H9 (cell line): ENCODE measurements around the gene DENND11. TPM values are rescaled to one million over a fixed set of nuclear protein-coding genes. Genes with fewer than 3 reads are reported as not detected.
A peak's percentile ranks its signal among the peaks of the same experiment; 100 is the strongest.

Source experiments
- DNase-seq: peaks from one replicate; pipeline ENCODE4 v3.0.0-alpha.2; 2017
- H2AFZ ChIP-seq: one replicate; pipeline ENCODE4 v1.6.1; 2013; ENCODE audit warnings: mild to moderate bottlenecking, low read length, control low read depth, moderate library complexity
- H2AK5ac ChIP-seq: 2 replicates; pipeline ENCODE4 v1.6.1; 2013; ENCODE audit warnings: low read length, control low read depth, mixed read lengths; ENCODE audit not compliant: insufficient read length
- H2BK120ac ChIP-seq: one replicate; pipeline ENCODE4 v1.6.1; 2013; ENCODE audit warnings: low read depth, mild to moderate bottlenecking, low read length, control low read depth, inconsistent platforms; ENCODE audit not compliant: poor library complexity, severe bottlenecking
- H2BK12ac ChIP-seq: 2 replicates; pipeline ENCODE4 v1.6.1; 2013; ENCODE audit warnings: low read length, control low read depth, mixed read lengths, low read depth; ENCODE audit not compliant: insufficient read length
- H2BK15ac ChIP-seq: 2 replicates; pipeline ENCODE4 v1.6.1; 2013; ENCODE audit warnings: low read depth, low read length, control low read depth
- H2BK20ac ChIP-seq: one replicate; pipeline ENCODE4 v1.6.1; 2013; ENCODE audit warnings: low read depth, mild to moderate bottlenecking, low read length, control low read depth, inconsistent platforms; ENCODE audit not compliant: poor library complexity, severe bottlenecking
- H2BK5ac ChIP-seq: 2 replicates; pipeline ENCODE4 v1.6.1; 2013; ENCODE audit warnings: low read length, control low read depth, mixed read lengths; ENCODE audit not compliant: insufficient read length
- H3K14ac ChIP-seq: 2 replicates; pipeline ENCODE4 v1.6.1; 2013; ENCODE audit warnings: low read length, control low read depth; ENCODE audit not compliant: insufficient read depth
- H3K18ac ChIP-seq: 2 replicates; pipeline ENCODE4 v1.6.1; 2013; ENCODE audit warnings: low read depth, mild to moderate bottlenecking, mixed read lengths, low read length, control low read depth; ENCODE audit not compliant: insufficient read length
- H3K23ac ChIP-seq: 2 replicates; pipeline ENCODE4 v1.6.1; 2013; ENCODE audit warnings: low read length, control low read depth, mixed read lengths, low read depth; ENCODE audit not compliant: insufficient read length
- H3K23me2 ChIP-seq: 2 replicates; pipeline ENCODE4 v1.6.1; 2013; ENCODE audit warnings: low read depth, mild to moderate bottlenecking, mixed read lengths, low read length, control low read depth; ENCODE audit not compliant: insufficient read length, poor library complexity, severe bottlenecking
- H3K27ac ChIP-seq: 2 replicates; pipeline ENCODE4 v1.5.1; 2013; ENCODE audit warnings: low read length, control low read depth, mixed read lengths, low read depth; ENCODE audit not compliant: insufficient read length
- H3K27me3 ChIP-seq: 2 replicates; pipeline ENCODE4 v1.6.1; 2013; ENCODE audit warnings: low read length, control low read depth, inconsistent platforms; ENCODE audit not compliant: insufficient read depth
- H3K4ac ChIP-seq: 2 replicates; pipeline ENCODE4 v1.6.1; 2013; ENCODE audit warnings: low read depth, mild to moderate bottlenecking, control low read depth, inconsistent platforms, low read length, moderate library complexity
- H3K4me1 ChIP-seq: 2 replicates; pipeline ENCODE4 v1.6.1; 2013; ENCODE audit warnings: low read length, control low read depth, inconsistent platforms; ENCODE audit not compliant: insufficient read depth
- H3K4me2 ChIP-seq: 2 replicates; pipeline ENCODE4 v1.6.1; 2013; ENCODE audit warnings: low read length, control low read depth, mixed read lengths; ENCODE audit not compliant: insufficient read length, insufficient read depth
- H3K56ac ChIP-seq: 2 replicates; pipeline ENCODE4 v1.6.1; 2013; ENCODE audit warnings: low read depth, mild to moderate bottlenecking, mixed read lengths, low read length, control low read depth; ENCODE audit not compliant: insufficient read length
- H3K79me1 ChIP-seq: 2 replicates; pipeline ENCODE4 v1.6.1; 2013; ENCODE audit warnings: low read depth, mild to moderate bottlenecking, moderate library complexity, low read length, control low read depth, inconsistent platforms; ENCODE audit not compliant: insufficient read depth, poor library complexity, severe bottlenecking
- H3K79me2 ChIP-seq: 2 replicates; pipeline ENCODE4 v1.6.1; 2013; ENCODE audit warnings: low read length, control low read depth, inconsistent platforms; ENCODE audit not compliant: insufficient read depth
- H3K9ac ChIP-seq: 2 replicates; pipeline ENCODE4 v1.6.1; 2013; ENCODE audit warnings: low read length, control low read depth, mixed read lengths; ENCODE audit not compliant: insufficient read length; ENCODE audit errors: extremely low read depth
- H3K9me3 ChIP-seq: one replicate; pipeline ENCODE4 v1.6.1; 2013; ENCODE audit warnings: low read depth, low read length, inconsistent platforms; ENCODE audit not compliant: control insufficient read depth
- H3T11ph ChIP-seq: one replicate; pipeline ENCODE4 v1.6.1; 2013; ENCODE audit warnings: mild to moderate bottlenecking, low read length, control low read depth, inconsistent platforms
- H4K20me1 ChIP-seq: one replicate; pipeline ENCODE4 v1.6.1; 2013; ENCODE audit not compliant: control insufficient read depth, insufficient read length, insufficient read depth
- H4K5ac ChIP-seq: 2 replicates; pipeline ENCODE4 v1.6.1; 2013; ENCODE audit warnings: low read depth, mild to moderate bottlenecking, mixed read lengths, low read length, control low read depth; ENCODE audit not compliant: insufficient read length
- H4K8ac ChIP-seq: replicated peaks from 2 replicates; pipeline ENCODE4 v1.6.1; 2013; ENCODE audit warnings: low read length, control low read depth, mixed read lengths, low read depth; ENCODE audit not compliant: insufficient read length
- H4K91ac ChIP-seq: 2 replicates; pipeline ENCODE4 v1.6.1; 2013; ENCODE audit warnings: low read depth, mild to moderate bottlenecking, moderate library complexity, mixed read lengths, low read length, control low read depth; ENCODE audit not compliant: insufficient read length
- H3K27ac Mint-ChIP-seq, 3 experiments: 2 replicates in 2 of 3; 3 replicates in 1 of 3; pipeline ENCODE4 v1.8.0; 2020 to 2021; ENCODE audit warnings: mixed read lengths in 3 of 3, mild to moderate bottlenecking in 1 of 3, moderate library complexity in 1 of 3
- H3K27me3 Mint-ChIP-seq: 2 replicates; pipeline ENCODE4 v1.8.0; 2021; ENCODE audit warnings: low read depth, mild to moderate bottlenecking, moderate library complexity, mixed read lengths
- H3K36me3 Mint-ChIP-seq, 3 experiments: 2 replicates in 2 of 3; 3 replicates in 1 of 3; pipeline ENCODE4 v1.8.0; 2020 to 2021; ENCODE audit warnings: low read depth in 3 of 3, mixed read lengths in 3 of 3; ENCODE audit not compliant: insufficient read depth in 1 of 3
- H3K4me1 Mint-ChIP-seq, 2 experiments: 2 replicates each; pipeline ENCODE4 v1.8.0; 2020; ENCODE audit warnings: mixed read lengths in 2 of 2
- H3K4me3 Mint-ChIP-seq, 2 experiments: 2 replicates in 1 of 2; 3 replicates in 1 of 2; pipeline ENCODE4 v1.8.0; 2020 to 2021; ENCODE audit warnings: mild to moderate bottlenecking in 2 of 2, mixed read lengths in 2 of 2, moderate library complexity in 1 of 2
- H3K9me3 Mint-ChIP-seq, 2 experiments: 2 replicates in 1 of 2; 3 replicates in 1 of 2; pipeline ENCODE4 v1.8.0; 2020; ENCODE audit warnings: mild to moderate bottlenecking in 2 of 2, mixed read lengths in 2 of 2, moderate library complexity in 1 of 2
- CTCF ChIP-seq: fragments of 200-600 bp; sonication (generic); conservative IDR thresholded peaks from 3 replicates; pipeline ENCODE4 v1.8.0; 2021; ENCODE audit warnings: antibody characterized with exemption, mild to moderate bottlenecking
- WGBS: extraction: QIAGEN DNeasy Blood & Tissue Kit; methylation state at CpG from one replicate; pipeline ENCODE4 v1.1.7; 2013; ENCODE audit warnings: missing lambda C conversion rate, low lambda C conversion rate, mixed read lengths; ENCODE audit not compliant: insufficient read length; ENCODE audit errors: extremely low coverage; 5-methylcytosine and 5-hydroxymethylcytosine counted together
- total RNA-seq: library from RNA; stranded (reverse); gene quantifications from 2 replicates; pipeline ENCODE4 v1.2.1, GENCODE V29; 2021

The DENND11 gene
- total RNA-seq, 1 experiment from 2014 or later: 21.9 TPM

DNA sequence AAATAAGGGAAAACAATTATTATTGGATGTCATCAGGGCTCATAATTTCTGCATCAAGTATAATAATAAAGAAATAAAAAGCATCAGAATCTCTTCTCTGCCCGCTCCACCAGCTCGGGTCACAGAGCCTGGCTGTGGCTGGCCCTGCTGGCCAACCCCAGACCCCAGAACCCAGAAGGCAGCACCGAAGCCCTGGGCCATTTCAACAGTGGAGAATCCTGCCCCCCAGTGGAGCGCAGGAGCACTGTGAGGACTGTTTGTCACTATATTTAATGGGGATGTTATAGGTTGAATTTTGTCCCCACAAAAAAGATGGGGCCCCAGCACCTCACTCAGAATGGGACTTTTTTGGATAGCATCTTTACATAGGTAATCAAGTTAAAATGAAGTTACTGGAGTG is 27.3 kb downstream of the DENND11 start:
- no peak overlapping the region for H3K27ac ChIP-seq
- WGBS: no CpG with 5 or more reads among the region's 4 CpGs

More for the DNA sequence above, 27.3 kb downstream of the DENND11 start:
- Mint-ChIP-seq H3K9me3 (peaks cover 2 to 3% of the 10 kb centered on the region in 2 experiments; a peak in 3 of 5 replicates), H3K27ac (peak overlapping the region in 2 of 3 experiments; percentile 78 to 97; a peak in 3 of 7 replicates), H3K27me3 (no peaks in the 10 kb centered on the region), H3K4me1 (peaks cover 7 to 14% of the 10 kb centered on the region in 2 experiments), H3K4me3 (peak overlapping the region in 1 of 2 experiments; percentile 42; a peak in 2 of 5 replicates), H3K36me3 (peaks cover 20 to 40% (median 27%) of the 10 kb centered on the region in 3 experiments)
- no peak overlapping the region for H3K56ac ChIP-seq
- no peak overlapping the region for H3T11ph ChIP-seq
- H4K5ac ChIP-seq: no peak overlapping the region
- H2AFZ ChIP-seq: no peak overlapping the region
- H3K4me1 ChIP-seq: peaks cover 5% of the 10 kb centered on the region; the same call in 1 of the 2 replicates
- TF ChIP-seq CTCF: peak; percentile 88
- no peak overlapping the region for H3K18ac ChIP-seq
- H2BK5ac ChIP-seq: no peak overlapping the region
- H3K79me2 ChIP-seq: no peaks in the 10 kb centered on the region
- no peak overlapping the region for H2BK120ac ChIP-seq
- no peaks in the 10 kb centered on the region for H3K23me2 ChIP-seq
- no peak overlapping the region for H2BK20ac ChIP-seq
- H3K9ac ChIP-seq: no peak overlapping the region
- H3K4ac ChIP-seq: no peak overlapping the region
- H3K4me2 ChIP-seq: no peak overlapping the region
- no peak overlapping the region for H3K23ac ChIP-seq
- H4K8ac ChIP-seq: no peak overlapping the region
- H4K91ac ChIP-seq: no peak overlapping the region
- DNase-seq: peak; percentile 82
- no peaks in the 10 kb centered on the region for H3K9me3 ChIP-seq
- H3K27me3 ChIP-seq: no peaks in the 10 kb centered on the region
- H2BK12ac ChIP-seq: no peak overlapping the region
- H2AK5ac ChIP-seq: no peak overlapping the region
- H3K14ac ChIP-seq: no peak overlapping the region
- no peak overlapping the region for H2BK15ac ChIP-seq
- no peaks in the 10 kb centered on the region for H3K79me1 ChIP-seq
- H4K20me1 ChIP-seq: no peaks in the 10 kb centered on the region
